Neural cell (in vitro differentiated cells): ENCODE results near the gene PTAFR. TPM values are rescaled to one million over a fixed set of nuclear protein-coding genes. Genes with fewer than 3 reads are reported as not detected.

Experiments
- H2AFZ ChIP-seq: fragments of 200-600, 300-800 bp; sonication (generic), shearing (Covaris generic); 2 replicates; pipeline ENCODE4 v1.6.0; 2014; ENCODE audit warnings: low read depth, mild to moderate bottlenecking, antibody characterized with exemption, low read length, moderate library complexity
- H3F3A ChIP-seq: fragments of 200-600 bp; shearing (Covaris generic); 2 replicates; pipeline ENCODE4 v1.6.1; 2016; ENCODE audit warnings: mild to moderate bottlenecking, moderate library complexity, mixed read lengths, antibody characterized with exemption, low read length; ENCODE audit not compliant: insufficient read depth, poor library complexity, severe bottlenecking
- H3K27ac ChIP-seq: fragments of 200-600, 300-800 bp; sonication (generic), shearing (Covaris generic); 2 replicates; pipeline ENCODE4 v1.5.1; 2014; ENCODE audit warnings: mild to moderate bottlenecking, low read length, moderate library complexity
- H3K27me3 ChIP-seq: fragments of 300-800, 200-600 bp; sonication (generic), shearing (Covaris generic); 2 replicates; pipeline ENCODE4 v1.6.0; 2014; ENCODE audit warnings: mild to moderate bottlenecking, low read depth, low read length, moderate library complexity; ENCODE audit not compliant: insufficient read depth
- H3K36me3 ChIP-seq: fragments of 300-800, 200-600 bp; sonication (generic), shearing (Covaris generic); 2 replicates; pipeline ENCODE4 v1.5.1; 2014; ENCODE audit warnings: mild to moderate bottlenecking, antibody characterized with exemption, low read length, moderate library complexity; ENCODE audit not compliant: insufficient read depth
- H3K4me2 ChIP-seq: fragments of 300-800, 200-600 bp; sonication (generic), shearing (Covaris generic); 2 replicates; pipeline ENCODE4 v1.6.0; 2014; ENCODE audit warnings: mild to moderate bottlenecking, low read length
- H3K4me3 ChIP-seq: fragments of 300-800, 200-600 bp; sonication (generic), shearing (Covaris generic); 2 replicates; pipeline ENCODE4 v1.5.1; 2014; ENCODE audit warnings: mild to moderate bottlenecking, low read length, moderate library complexity
- H3K79me2 ChIP-seq: fragments of 200-600 bp; shearing (Covaris generic); replicated peaks from 2 replicates; pipeline ENCODE4 v1.6.0; 2014; ENCODE audit warnings: mild to moderate bottlenecking, low read length, moderate library complexity; ENCODE audit not compliant: insufficient read depth
- H3K9ac ChIP-seq: fragments of 300-800, 200-600 bp; sonication (generic), shearing (Covaris generic); 2 replicates; pipeline ENCODE4 v1.6.1; 2016; ENCODE audit warnings: mild to moderate bottlenecking, low read length, mixed read lengths
- H3K9me2 ChIP-seq: fragments of 200-600 bp; shearing (Covaris generic); 2 replicates; pipeline ENCODE4 v1.6.1; 2016; ENCODE audit warnings: mild to moderate bottlenecking, low read length, mixed read lengths; ENCODE audit not compliant: insufficient read depth
- H3K9me3 ChIP-seq: fragments of 200-600, 300-800 bp; sonication (generic), shearing (Covaris generic); 2 replicates; pipeline ENCODE4 v1.6.1; 2016; ENCODE audit warnings: mild to moderate bottlenecking, mixed run types, low read length, moderate library complexity, mixed read lengths
- H4K20me1 ChIP-seq: fragments of 200-600 bp; shearing (Covaris generic); 2 replicates; pipeline ENCODE4 v1.6.1; 2016; ENCODE audit warnings: mild to moderate bottlenecking, mixed run types; ENCODE audit not compliant: insufficient read depth
- CTCF ChIP-seq: fragments of 450-650 bp; IDR thresholded peaks from 2 replicates; pipeline ENCODE4 v1.5.1; 2014; ENCODE audit warnings: antibody characterized with exemption, mild to moderate bottlenecking, moderate library complexity; ENCODE audit not compliant: poor library complexity, severe bottlenecking
- EP300 ChIP-seq: fragments of 450-650 bp; conservative IDR thresholded peaks from 2 replicates; pipeline ENCODE4 v1.6.1; 2014; ENCODE audit warnings: antibody characterized with exemption, mild to moderate bottlenecking, moderate library complexity; ENCODE audit not compliant: poor library complexity, severe bottlenecking
- EZH2 ChIP-seq: fragments of 200-600, 300-800 bp; shearing (Covaris generic), sonication (generic); IDR thresholded peaks from 2 replicates; pipeline ENCODE4 v1.6.1; 2014; ENCODE audit warnings: antibody characterized with exemption, low read length, borderline replicate concordance, mild to moderate bottlenecking; ENCODE audit not compliant: insufficient read depth, poor library complexity, severe bottlenecking
- MXI1 ChIP-seq: fragments of 450-650 bp; conservative IDR thresholded peaks from 2 replicates; pipeline ENCODE4 v1.6.1; 2014; ENCODE audit warnings: antibody characterized with exemption, mild to moderate bottlenecking; ENCODE audit not compliant: poor library complexity, severe bottlenecking
- POLR2AphosphoS5 ChIP-seq: IDR thresholded peaks from 2 replicates; pipeline ENCODE4 v1.6.1; 2012
- RAD21 ChIP-seq: fragments of 450-650 bp; conservative IDR thresholded peaks from 2 replicates; pipeline ENCODE4 v1.6.1; 2014; ENCODE audit warnings: antibody characterized with exemption, mild to moderate bottlenecking, moderate library complexity
- REST ChIP-seq: IDR thresholded peaks from 2 replicates; pipeline ENCODE4 v1.6.1; 2012; ENCODE audit warnings: borderline replicate concordance
- SMC3 ChIP-seq: fragments of 450-650 bp; conservative IDR thresholded peaks from 2 replicates; pipeline ENCODE4 v1.6.1; 2014; ENCODE audit warnings: antibody characterized with exemption, mild to moderate bottlenecking, moderate library complexity; ENCODE audit not compliant: poor library complexity
- TAF1 ChIP-seq: IDR thresholded peaks from 2 replicates; pipeline ENCODE4 v1.6.1; 2012; ENCODE audit warnings: low read depth
- polyA plus RNA-seq: library from polyadenylated mRNA; depleted of rRNA; stranded (reverse); fragments of >200 nt; gene quantifications from 2 replicates; pipeline ENCODE4 v1.2.3, GENCODE V29; 2014

The PTAFR gene
- polyA plus RNA-seq, 1 donor from 2014 or later, result 0.30 TPM

GRCh38 chr1:28122183-28122582, 54.3 kb downstream of the PTAFR start:
- no peaks in the 10 kb centered on the region for H3K36me3 ChIP-seq
- no peak overlapping the region for H3K27ac ChIP-seq
- no peaks in the 10 kb centered on the region for H4K20me1 ChIP-seq
- H3K9me2 ChIP-seq, result no peaks in the 10 kb centered on the region
- no peak overlapping the region for H3K4me2 ChIP-seq
- no peak overlapping the region for H3K9ac ChIP-seq
- H3K4me3 ChIP-seq, result no peak overlapping the region
- TF ChIP-seq MXI1 (no peak), SMC3 (no peak), CTCF (no peak), POLR2AphosphoS5 (no peak), TAF1 (no peak), EP300 (no peak)
- no peaks in the 10 kb centered on the region for H3K9me3 ChIP-seq
- no peaks in the 10 kb centered on the region for H3F3A ChIP-seq
- H2AFZ ChIP-seq, result no peak overlapping the region
- no peaks in the 10 kb centered on the region for H3K27me3 ChIP-seq
- H3K79me2 ChIP-seq, result no peaks in the 10 kb centered on the region

GRCh38 chr1:28119556-28119955, 56.9 kb downstream of the PTAFR start:
- no peak overlapping the region for H3K9ac ChIP-seq
- no peak overlapping the region for H3K4me2 ChIP-seq
- TF ChIP-seq CTCF (no peak), REST (no peak), POLR2AphosphoS5 (no peak), SMC3 (no peak), EZH2 (no peak), TAF1 (no peak), MXI1 (no peak), RAD21 (no peak), EP300 (no peak)
- H4K20me1 ChIP-seq, result no peaks in the 10 kb centered on the region
- no peak overlapping the region for H2AFZ ChIP-seq
- no peaks in the 10 kb centered on the region for H3K9me2 ChIP-seq
- no peak overlapping the region for H3K4me3 ChIP-seq
- no peak overlapping the region for H3K27ac ChIP-seq
- H3F3A ChIP-seq, result no peaks in the 10 kb centered on the region
- no peaks in the 10 kb centered on the region for H3K36me3 ChIP-seq
- H3K27me3 ChIP-seq, result no peaks in the 10 kb centered on the region
- no peaks in the 10 kb centered on the region for H3K9me3 ChIP-seq
- H3K79me2 ChIP-seq, result no peaks in the 10 kb centered on the region
